ENCODE measurements around the gene DAZL. TPM values are rescaled to one million over a fixed set of nuclear protein-coding genes. Genes with fewer than 3 reads are reported as not detected.
"Not testable (repeated sequence)": the region's sequence is repeated elsewhere in the genome, so short reads cannot be mapped to it uniquely, and the experiment has no call there.

Gene DAZL
- total RNA-seq, 4 donors from 2014 or later: not detected

DNA sequence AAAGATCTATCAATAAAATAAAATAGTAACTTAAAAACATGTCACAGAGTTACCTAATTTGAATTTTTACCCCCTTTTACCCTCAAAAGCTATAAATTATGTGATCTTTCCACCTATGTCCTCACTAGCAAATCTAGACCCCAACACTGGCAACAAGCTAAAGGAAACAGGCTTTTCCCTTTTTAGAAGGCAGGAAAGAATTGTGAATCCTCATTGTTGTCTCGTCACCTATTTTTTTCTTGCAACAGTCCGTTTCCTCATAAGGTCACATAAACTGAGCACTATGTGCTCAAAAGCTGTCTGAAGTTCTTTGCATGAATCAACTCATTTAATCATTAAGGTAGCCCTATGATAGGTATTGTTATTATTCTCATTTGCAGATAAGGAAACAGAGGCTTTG lies 34.6 kb upstream of the DAZL start:
- ATAC-seq (no peak), DNase-seq (no peak)
- Histone ChIP-seq H3K27me3 (no peaks in the 10 kb centered on the region), H3K27ac (no peak overlapping the region), H3K36me3 (no peaks in the 10 kb centered on the region), H3K9me3 (no peaks in the 10 kb centered on the region), H3K4me1 (no peaks in the 10 kb centered on the region), H3K4me3 (no peak overlapping the region)
- no peak for TF ChIP-seq POLR2A (IDR thresholded peaks at IDR 0.05)
- TF ChIP-seq, protein P1, sequence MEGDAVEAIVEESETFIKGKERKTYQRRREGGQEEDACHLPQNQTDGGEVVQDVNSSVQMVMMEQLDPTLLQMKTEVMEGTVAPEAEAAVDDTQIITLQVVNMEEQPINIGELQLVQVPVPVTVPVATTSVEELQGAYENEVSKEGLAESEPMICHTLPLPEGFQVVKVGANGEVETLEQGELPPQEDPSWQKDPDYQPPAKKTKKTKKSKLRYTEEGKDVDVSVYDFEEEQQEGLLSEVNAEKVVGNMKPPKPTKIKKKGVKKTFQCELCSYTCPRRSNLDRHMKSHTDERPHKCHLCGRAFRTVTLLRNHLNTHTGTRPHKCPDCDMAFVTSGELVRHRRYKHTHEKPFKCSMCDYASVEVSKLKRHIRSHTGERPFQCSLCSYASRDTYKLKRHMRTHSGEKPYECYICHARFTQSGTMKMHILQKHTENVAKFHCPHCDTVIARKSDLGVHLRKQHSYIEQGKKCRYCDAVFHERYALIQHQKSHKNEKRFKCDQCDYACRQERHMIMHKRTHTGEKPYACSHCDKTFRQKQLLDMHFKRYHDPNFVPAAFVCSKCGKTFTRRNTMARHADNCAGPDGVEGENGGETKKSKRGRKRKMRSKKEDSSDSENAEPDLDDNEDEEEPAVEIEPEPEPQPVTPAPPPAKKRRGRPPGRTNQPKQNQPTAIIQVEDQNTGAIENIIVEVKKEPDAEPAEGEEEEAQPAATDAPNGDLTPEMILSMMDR (IDR thresholded peaks at IDR 0.05 in 4 of 5, conservative IDR thresholded peaks at IDR 0.05 in 1 of 5): no peak
- in situ Hi-C loops (cut with MboI; ENCODE audit: low sequenced_read_pairs in 4 of 4) (no loop called here), intact Hi-C loops (cut with DNase I; ENCODE audit: low total_unique reads) (no loop called here)

DNA sequence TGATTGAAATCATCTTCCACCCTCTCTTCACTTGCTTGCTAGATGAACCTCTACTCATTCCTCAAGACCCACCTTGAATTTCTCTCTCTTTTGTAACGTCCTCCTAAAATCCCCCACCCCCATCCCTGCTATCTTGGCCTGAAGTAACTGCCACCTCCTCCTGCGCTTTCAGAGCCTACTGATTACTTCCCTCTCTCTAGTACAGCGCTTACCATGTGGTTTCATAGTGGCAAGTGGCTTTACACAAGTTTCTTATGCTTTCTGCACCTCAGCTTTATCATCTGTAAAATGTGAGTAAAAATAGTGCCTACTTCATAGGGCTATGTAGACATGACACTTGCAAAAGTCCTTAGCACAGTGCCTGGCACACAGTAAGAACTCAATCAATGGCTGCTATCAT lies 28.7 kb upstream of the DAZL start:
- no peak for TF ChIP-seq POLR2A (IDR thresholded peaks at IDR 0.05)
- TF ChIP-seq, protein P1 (IDR thresholded peaks at IDR 0.05 in 4 of 5, conservative IDR thresholded peaks at IDR 0.05 in 1 of 5): no peak
- peaks cover 6 to 8% of the 10 kb centered on the region in 2 donors for H3K4me1 ChIP-seq
- no peak overlapping the region for H3K4me3 ChIP-seq
- in situ Hi-C loops (cut with MboI; ENCODE audit: low sequenced_read_pairs in 4 of 4): no loop called here
- H3K36me3 ChIP-seq: no peaks in the 10 kb centered on the region
- H3K27ac ChIP-seq: no peak overlapping the region
- DNase-seq: no peak
- no peaks in the 10 kb centered on the region for H3K9me3 ChIP-seq
- H3K27me3 ChIP-seq: no peaks in the 10 kb centered on the region
- intact Hi-C loops (cut with DNase I; ENCODE audit: low total_unique reads): no loop called here
- ATAC-seq: no peak

DNA sequence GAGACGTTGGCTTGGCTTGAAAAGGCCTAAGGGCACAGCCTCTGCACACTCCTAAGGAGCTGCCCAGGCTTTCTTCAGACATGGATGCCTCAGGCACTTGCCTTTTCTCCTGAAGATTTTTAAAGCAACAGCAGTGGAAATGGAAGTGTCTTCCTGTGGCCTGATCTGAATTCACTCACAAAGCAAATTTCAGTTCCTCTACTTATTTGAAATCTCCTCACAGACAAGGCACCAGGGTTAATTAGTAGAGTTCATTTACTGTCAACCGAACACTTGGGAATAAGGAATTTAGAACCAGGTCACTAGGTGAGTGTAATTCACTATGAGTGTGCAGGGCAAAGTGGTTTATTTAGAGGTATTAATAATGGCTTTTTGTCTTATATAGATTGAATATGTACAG lies 27.2 kb upstream of the DAZL start:
- H3K27me3 ChIP-seq: no peaks in the 10 kb centered on the region
- no peak for DNase-seq
- peaks cover 6 to 8% of the 10 kb centered on the region in 2 donors for H3K4me1 ChIP-seq
- no peak overlapping the region for H3K27ac ChIP-seq
- ATAC-seq: no peak
- H3K36me3 ChIP-seq: no peaks in the 10 kb centered on the region
- TF ChIP-seq POLR2A (IDR thresholded peaks at IDR 0.05): no peak
- TF ChIP-seq, protein P1 (IDR thresholded peaks at IDR 0.05 in 4 of 5, conservative IDR thresholded peaks at IDR 0.05 in 1 of 5): no peak
- intact Hi-C loops (cut with DNase I; ENCODE audit: low total_unique reads): no loop called here
- H3K4me3 ChIP-seq: no peak overlapping the region
- no peaks in the 10 kb centered on the region for H3K9me3 ChIP-seq
- in situ Hi-C loops (cut with MboI; ENCODE audit: low sequenced_read_pairs in 4 of 4): no loop called here

GRCh38 chr3:16618721-16619120 lies 13.5 kb upstream of the DAZL start:
- no peak overlapping the region for H3K4me3 ChIP-seq
- H3K9me3 ChIP-seq: no peaks in the 10 kb centered on the region
- no peak for ATAC-seq
- no peaks in the 10 kb centered on the region for H3K36me3 ChIP-seq
- H3K27ac ChIP-seq: no peak overlapping the region
- H3K27me3 ChIP-seq: no peaks in the 10 kb centered on the region
- no peaks in the 10 kb centered on the region for H3K4me1 ChIP-seq
- DNase-seq: no peak
- in situ Hi-C loops (cut with MboI; ENCODE audit: low sequenced_read_pairs in 4 of 4) (loop anchor here in 3 of 4 donors (10.0 to 25.0 kb wide), 3 partner anchors 419 to 794 kb away; no protein-coding TSS in a partner anchor), intact Hi-C loops (cut with DNase I; ENCODE audit: low total_unique reads) (no loop called here)
- no peak for TF ChIP-seq POLR2A (IDR thresholded peaks at IDR 0.05)
- TF ChIP-seq, protein P1 (IDR thresholded peaks at IDR 0.05 in 4 of 5, conservative IDR thresholded peaks at IDR 0.05 in 1 of 5): no peak

DNA sequence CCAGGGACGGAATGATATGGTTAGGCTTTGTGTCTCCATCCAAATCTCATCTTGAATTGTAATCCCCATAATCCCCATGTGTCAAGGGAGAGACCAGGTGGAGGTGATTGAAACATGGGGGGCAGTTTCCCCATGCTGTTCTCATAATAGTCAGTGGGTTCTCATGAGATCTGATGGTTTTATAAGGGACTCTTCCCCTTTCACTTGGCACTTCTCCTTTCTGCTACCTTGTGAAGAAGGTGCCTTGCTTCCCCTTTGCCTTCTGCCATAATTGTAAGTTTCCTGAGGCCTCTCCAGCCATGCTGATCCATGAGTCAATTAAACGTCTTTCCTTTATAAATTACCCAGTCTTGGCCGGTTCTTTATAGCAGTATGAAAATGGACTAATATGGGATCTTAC lies 11.9 kb upstream of the DAZL start:
- H3K27ac ChIP-seq; intact Hi-C loops (cut with DNase I; ENCODE audit: low total_unique reads); H3K36me3 ChIP-seq; H3K9me3 ChIP-seq; H3K27me3 ChIP-seq; H3K4me3 ChIP-seq; DNase-seq; ATAC-seq; H3K4me1 ChIP-seq: not testable (repeated sequence)
- in situ Hi-C loops (cut with MboI; ENCODE audit: low sequenced_read_pairs in 4 of 4): loop anchor here in 3 of 4 donors (10.0 to 25.0 kb wide), 3 partner anchors 420 to 795 kb away; no protein-coding TSS in a partner anchor

Data from gastrocnemius medialis (tissue), 4 donors.